OCI-LY1 (cell line): ENCODE measurements around the gene SLC25A10.

Experiments used
- H2AFZ ChIP-seq: fragments of 200-600 bp; sonication (generic), shearing (Covaris generic); 2 replicates; pipeline ENCODE4 v1.6.0; 2014; ENCODE audit warnings: antibody characterized with exemption, mild to moderate bottlenecking, low read length
- H3F3A ChIP-seq: fragments of 200-600 bp; sonication (generic), shearing (Covaris generic); 2 replicates; pipeline ENCODE4 v1.6.0; 2014; ENCODE audit warnings: mild to moderate bottlenecking, antibody characterized with exemption, low read length, moderate library complexity; ENCODE audit not compliant: insufficient read depth
- H3K27ac ChIP-seq: fragments of 200-600 bp; sonication (generic); 2 replicates; pipeline ENCODE4 v1.5.1; 2014; ENCODE audit warnings: low read length, mixed run types, mild to moderate bottlenecking, low read depth; ENCODE audit not compliant: poor library complexity, severe bottlenecking
- H3K27me3 ChIP-seq: fragments of 200-600 bp; sonication (generic); 2 replicates; pipeline ENCODE4 v1.6.0; 2014; ENCODE audit warnings: antibody characterized with exemption, mild to moderate bottlenecking, low read length, moderate library complexity; ENCODE audit not compliant: insufficient read depth
- H3K36me3 ChIP-seq: fragments of 200-600 bp; sonication (generic); 2 replicates; pipeline ENCODE4 v1.6.1; 2014; ENCODE audit warnings: mild to moderate bottlenecking, antibody characterized with exemption, low read length, moderate library complexity, mixed read lengths; ENCODE audit not compliant: insufficient read depth
- H3K4me1 ChIP-seq: fragments of 200-600 bp; sonication (generic); 2 replicates; pipeline ENCODE4 v1.5.1; 2014; ENCODE audit warnings: mild to moderate bottlenecking, low read length, moderate library complexity; ENCODE audit not compliant: insufficient read depth, severe bottlenecking
- H3K4me2 ChIP-seq: fragments of 200-600 bp; sonication (generic), shearing (Covaris generic); 2 replicates; pipeline ENCODE4 v1.6.1; 2014; ENCODE audit warnings: low read length
- H3K4me3 ChIP-seq: fragments of 200-600 bp; sonication (generic); 2 replicates; pipeline ENCODE4 v1.5.1; 2014; ENCODE audit warnings: low read length, low read depth, mild to moderate bottlenecking, mixed read lengths; ENCODE audit not compliant: poor library complexity, severe bottlenecking
- H3K79me2 ChIP-seq: fragments of 200-600 bp; shearing (Covaris generic); 2 replicates; pipeline ENCODE4 v1.6.1; 2016; ENCODE audit warnings: mixed run types, low read length, mixed read lengths; ENCODE audit not compliant: insufficient read depth
- H3K9ac ChIP-seq: fragments of 200-600 bp; sonication (generic), shearing (Covaris generic); 2 replicates; pipeline ENCODE4 v1.6.1; 2014; ENCODE audit warnings: mild to moderate bottlenecking, low read length, mixed read lengths
- H3K9me2 ChIP-seq: fragments of 200-600 bp; sonication (generic), shearing (Covaris generic); 2 replicates; pipeline ENCODE4 v1.6.1; 2014; ENCODE audit warnings: low read depth, mild to moderate bottlenecking, low read length, mixed read lengths
- H3K9me3 ChIP-seq: fragments of 200-600 bp; shearing (Covaris generic); 2 replicates; pipeline ENCODE4 v1.6.1; 2014; ENCODE audit warnings: low read length, mixed read lengths
- H4K20me1 ChIP-seq: fragments of 200-600 bp; sonication (generic), shearing (Covaris generic); 2 replicates; pipeline ENCODE4 v1.6.0; 2016; ENCODE audit warnings: mild to moderate bottlenecking, low read length; ENCODE audit not compliant: insufficient read depth
- CTCF ChIP-seq: fragments of 200-600 bp; sonication (generic), shearing (Covaris generic); IDR thresholded peaks from 2 replicates; pipeline ENCODE4 v1.5.1; 2017; ENCODE audit warnings: mild to moderate bottlenecking, antibody characterized with exemption, low read length, moderate library complexity, mixed read lengths
- EZH2 ChIP-seq: fragments of 200-600 bp; sonication (generic), shearing (Covaris generic); IDR thresholded peaks from 2 replicates; pipeline ENCODE4 v1.8.0; 2017; ENCODE audit warnings: borderline replicate concordance, mixed run types, mild to moderate bottlenecking, antibody characterized with exemption, low read length, moderate library complexity, mixed read lengths

SLC25A10 gene

GRCh38 chr17:81686614-81687013 lies 25.5 kb upstream of the SLC25A10 start:
- Histone ChIP-seq H3K4me2 (no peak overlapping the region), H2AFZ (no peak overlapping the region), H3K9me2 (no peaks in the 10 kb centered on the region), H3K9me3 (no peaks in the 10 kb centered on the region), H3K4me1 (peaks cover 28% of the 10 kb centered on the region), H3K9ac (no peak overlapping the region), H3K27ac (no peak overlapping the region), H3K36me3 (peaks cover 62% of the 10 kb centered on the region), H3K27me3 (no peaks in the 10 kb centered on the region), H3F3A (no peaks in the 10 kb centered on the region), H3K4me3 (no peak overlapping the region), H4K20me1 (no peaks in the 10 kb centered on the region), H3K79me2 (peaks cover 15% of the 10 kb centered on the region)
- TF ChIP-seq EZH2 (no peak), CTCF (no peak)

- Histone ChIP-seq H3K9me2 (no peaks in the 10 kb centered on the region), H3F3A (no peaks in the 10 kb centered on the region), H3K27me3 (no peaks in the 10 kb centered on the region), H2AFZ (no peak overlapping the region), H3K9ac (no peak overlapping the region), H3K9me3 (no peaks in the 10 kb centered on the region), H3K27ac (no peak overlapping the region), H3K36me3 (peaks cover 72% of the 10 kb centered on the region), H3K79me2 (peaks cover 10% of the 10 kb centered on the region), H3K4me3 (no peak overlapping the region), H3K4me1 (peaks cover 16% of the 10 kb centered on the region), H3K4me2 (no peak overlapping the region), H4K20me1 (no peaks in the 10 kb centered on the region)
- TF ChIP-seq CTCF (no peak), EZH2 (no peak)
These were observed 24.1 kb upstream of the SLC25A10 start for GRCh38 chr17:81687770-81688541.

GRCh38 chr17:81688616-81689015 lies 23.5 kb upstream of the SLC25A10 start:
- Histone ChIP-seq H2AFZ (no peak overlapping the region), H3K36me3 (peaks cover 78% of the 10 kb centered on the region), H4K20me1 (no peaks in the 10 kb centered on the region), H3F3A (no peaks in the 10 kb centered on the region), H3K9ac (no peak overlapping the region), H3K9me2 (no peaks in the 10 kb centered on the region), H3K4me3 (no peak overlapping the region), H3K9me3 (no peaks in the 10 kb centered on the region), H3K27ac (no peak overlapping the region), H3K27me3 (no peaks in the 10 kb centered on the region), H3K79me2 (peaks cover 10% of the 10 kb centered on the region), H3K4me1 (peaks cover 16% of the 10 kb centered on the region), H3K4me2 (no peak overlapping the region)
- TF ChIP-seq CTCF = no peak
- TF ChIP-seq EZH2 = no peak
